Measurements from ENCODE around the gene KXD1.
"Not testable (repeated sequence)": the region's sequence is repeated elsewhere in the genome, so short reads cannot be mapped to it uniquely, and the experiment has no call there.

The KXD1 gene

GRCh38 chr19:18537431-18537830 lies 20.2 kb upstream of the KXD1 start:
- DNase-seq = no peak

- no peak for DNase-seq
Observed at GRCh38 chr19:18538115-18538514, 19.6 kb upstream of the KXD1 start.

- no peak for DNase-seq
Observed at GRCh38 chr19:18539372-18539771, 18.3 kb upstream of the KXD1 start.

- not testable (repeated sequence) for DNase-seq
Observed at GRCh38 chr19:18540200-18540599, 17.5 kb upstream of the KXD1 start.

- DNase-seq = no peak
Observed at GRCh38 chr19:18541258-18541991, 16.2 kb upstream of the KXD1 start.

GRCh38 chr19:18541992-18542940 lies 15.4 kb upstream of the KXD1 start:
- peak; percentile 35 for DNase-seq

- peak; percentile 96 for DNase-seq
Observed at GRCh38 chr19:18542941-18543813, 14.5 kb upstream of the KXD1 start, which contains the start of gene FKBP8. Gene FKBP8, minus strand, starts transcription at chr19:18543573. Its CDS starts 1,603 bp downstream, at chr19:18541970.

GRCh38 chr19:18543814-18544475 lies 13.7 kb upstream of the KXD1 start:
- peak; percentile 45 for DNase-seq

- DNase-seq = no peak
Observed at GRCh38 chr19:18551631-18552030, 6.0 kb upstream of the KXD1 start.

GRCh38 chr19:18558202-18558555 lies 509 bp downstream of the KXD1 start:
- DNase-seq = no peak

GRCh38 chr19:18558604-18559003 lies 934 bp downstream of the KXD1 start:
- DNase-seq = no peak

GRCh38 chr19:18559685-18560084 lies 2.0 kb downstream of the KXD1 start:
- DNase-seq = no peak

- DNase-seq = no peak
Observed at GRCh38 chr19:18562086-18562485, 4.4 kb downstream of the KXD1 start.

GRCh38 chr19:18566953-18567352 lies 9.3 kb downstream of the KXD1 start:
- DNase-seq = no peak

GRCh38 chr19:18568367-18568766 lies 10.7 kb downstream of the KXD1 start:
- DNase-seq = no peak

- peak; percentile 99 for DNase-seq
Observed at GRCh38 chr19:18571564-18572344, 14.1 kb downstream of the KXD1 start, which contains the start of gene UBA52. Gene UBA52, plus strand, starts transcription at chr19:18571857. Its CDS starts 1,444 bp downstream, at chr19:18573301.

GRCh38 chr19:18574691-18575291 lies 17.1 kb downstream of the KXD1 start:
- no peak for DNase-seq

- DNase-seq = no peak
Observed at GRCh38 chr19:18576383-18576782, 18.7 kb downstream of the KXD1 start.

- DNase-seq = no peak
Observed at GRCh38 chr19:18577365-18577914, 19.8 kb downstream of the KXD1 start.

- no peak for DNase-seq
Observed at GRCh38 chr19:18580311-18580710, 22.6 kb downstream of the KXD1 start.

- DNase-seq = no peak
Observed at GRCh38 chr19:18586306-18586705, 28.6 kb downstream of the KXD1 start.
